Measurements from ENCODE around the gene ACBD6.

Gene ACBD6

GRCh38 chr1:180253585-180254495 lies 248.5 kb downstream of the ACBD6 start:
- DNase-seq, result no peak

- DNase-seq, result peak in 1 of 2 donors; percentile 31
These were observed 249.5 kb downstream of the ACBD6 start for GRCh38 chr1:180252638-180253536.

- DNase-seq, result no peak
These were observed 250.7 kb downstream of the ACBD6 start for GRCh38 chr1:180251526-180252305.

GRCh38 chr1:180250883-180251509 lies 251.4 kb downstream of the ACBD6 start:
- DNase-seq, result no peak

GRCh38 chr1:180250499-180250770 lies 251.9 kb downstream of the ACBD6 start:
- DNase-seq, result no peak

GRCh38 chr1:180249725-180250498 lies 252.5 kb downstream of the ACBD6 start:
- no peak for DNase-seq

- no peak for DNase-seq
These were observed 253.4 kb downstream of the ACBD6 start for GRCh38 chr1:180248731-180249681.

- no peak for DNase-seq
These were observed 254.2 kb downstream of the ACBD6 start for GRCh38 chr1:180248176-180248575.

GRCh38 chr1:180247580-180247979 lies 254.8 kb downstream of the ACBD6 start:
- DNase-seq, result no peak

- DNase-seq, result no peak
These were observed 255.3 kb downstream of the ACBD6 start for GRCh38 chr1:180247061-180247460.

- DNase-seq, result no peak
These were observed 255.8 kb downstream of the ACBD6 start for GRCh38 chr1:180246579-180246978.

GRCh38 chr1:180244840-180245239 lies 257.5 kb downstream of the ACBD6 start:
- no peak for DNase-seq

GRCh38 chr1:180243517-180244221 lies 258.7 kb downstream of the ACBD6 start:
- DNase-seq, result no peak

- DNase-seq, result no peak
These were observed 260.4 kb downstream of the ACBD6 start for GRCh38 chr1:180241716-180242544.

GRCh38 chr1:180239145-180240096 lies 263.0 kb downstream of the ACBD6 start:
- DNase-seq, result no peak

GRCh38 chr1:180238675-180239074 lies 263.7 kb downstream of the ACBD6 start:
- DNase-seq, result no peak

All from hippocampal formation (tissue), 2 donors.